Ovary (tissue), 3 donors: ENCODE results near the gene ESD.
"Not testable (repeated sequence)": the region's sequence is repeated elsewhere in the genome, so short reads cannot be mapped to it uniquely, and the experiment has no call there.

Experiments used
- CTCF ChIP-seq, 3 donors: fragments of 450-650 bp in 2 of 3; fragments of 200-600 bp in 1 of 3; IDR thresholded peaks; one replicate each; pipeline versions ENCODE4 v1.5.1 to v1.8.0; 2016 to 2022; ENCODE audit warnings: antibody characterized with exemption in 3 of 3, mild to moderate bottlenecking in 1 of 3
- POLR2A ChIP-seq: fragments of 450-650 bp; IDR thresholded peaks from one replicate; pipeline ENCODE4 v1.6.1; 2017; ENCODE audit warnings: antibody characterized with exemption, mild to moderate bottlenecking, moderate library complexity
- donor health status: DM: no; HTN: no; CAD: no.

GRCh38 chr13:46769925-46770324, 27.0 kb downstream of the ESD start:
- not testable (repeated sequence) for TF ChIP-seq POLR2A; CTCF (IDR thresholded peaks at IDR 0.05)
